Medulla oblongata (tissue), 1 donor: ENCODE results near the gene DSG4.

Experiments
- DNase-seq: peaks from one replicate; pipeline ENCODE4 v3.0.0-alpha.2; 2015; ENCODE audit errors: extremely low spot score

DSG4 gene

DNA sequence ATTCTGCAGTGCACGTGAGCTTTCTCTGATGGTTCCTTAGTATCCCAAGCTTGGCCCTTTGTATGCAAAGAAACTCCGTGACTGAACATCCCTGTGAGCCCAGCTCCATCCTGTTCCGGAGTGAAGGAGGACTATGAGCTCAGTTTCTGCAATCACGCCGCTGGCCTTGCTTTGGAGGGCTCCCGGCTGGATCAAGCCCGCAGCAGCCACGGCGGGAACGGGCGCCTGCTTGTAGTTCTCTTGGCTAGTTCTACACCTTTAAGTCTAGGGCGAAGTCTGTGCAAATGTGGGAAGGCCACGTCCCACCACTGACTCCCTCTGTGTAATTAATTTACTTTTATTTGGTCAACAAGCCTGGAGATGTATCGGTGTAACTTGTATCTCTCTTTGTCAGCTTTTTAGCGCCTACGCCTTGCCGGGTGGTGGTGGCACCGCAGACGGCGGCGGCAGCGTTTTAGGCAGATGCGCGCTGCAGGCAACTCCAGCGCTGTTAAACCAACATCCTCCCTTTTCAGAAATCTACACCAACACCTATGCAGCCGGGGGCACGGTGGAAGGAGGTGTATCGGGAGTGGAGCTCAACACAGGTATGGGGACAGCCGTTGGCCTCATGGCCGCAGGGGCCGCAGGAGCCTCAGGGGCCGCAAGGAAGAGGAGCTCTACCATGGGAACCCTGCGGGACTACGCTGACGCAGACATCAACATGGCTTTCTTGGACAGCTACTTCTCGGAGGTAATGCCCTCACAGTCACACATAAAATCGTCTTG, 34.3 kb downstream of the DSG4 start:
- no peak for DNase-seq

DNA sequence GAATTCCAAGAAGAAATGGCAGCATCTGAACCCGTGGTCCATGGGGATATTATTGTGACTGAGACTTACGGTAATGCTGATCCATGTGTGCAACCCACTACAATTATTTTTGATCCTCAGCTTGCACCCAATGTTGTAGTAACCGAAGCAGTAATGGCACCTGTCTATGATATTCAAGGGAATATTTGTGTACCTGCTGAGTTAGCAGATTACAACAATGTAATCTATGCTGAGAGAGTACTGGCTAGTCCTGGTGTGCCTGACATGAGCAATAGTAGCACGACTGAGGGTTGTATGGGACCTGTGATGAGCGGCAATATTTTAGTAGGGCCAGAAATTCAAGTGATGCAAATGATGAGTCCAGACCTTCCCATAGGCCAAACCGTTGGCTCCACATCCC, 36.6 kb downstream of the DSG4 start:
- DNase-seq: no peak

DNA sequence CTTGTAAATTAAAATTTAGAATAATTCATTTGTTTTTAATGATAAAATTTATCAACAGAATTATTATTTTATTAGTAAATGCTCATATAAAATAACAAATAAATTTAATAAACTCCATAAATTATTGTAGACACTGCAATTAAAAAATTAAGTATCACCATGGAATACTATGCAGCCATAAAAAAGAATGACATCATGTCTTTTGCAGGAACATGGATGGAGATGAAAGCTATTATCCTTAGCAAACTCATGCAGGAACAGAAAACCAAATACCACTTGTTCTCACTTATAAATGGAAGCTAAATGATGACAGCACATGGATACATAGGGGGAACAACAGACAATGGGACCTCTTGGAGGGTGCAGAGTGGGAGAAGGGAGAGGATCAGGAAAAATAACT, 41.3 kb downstream of the DSG4 start:
- no peak for DNase-seq

DNA sequence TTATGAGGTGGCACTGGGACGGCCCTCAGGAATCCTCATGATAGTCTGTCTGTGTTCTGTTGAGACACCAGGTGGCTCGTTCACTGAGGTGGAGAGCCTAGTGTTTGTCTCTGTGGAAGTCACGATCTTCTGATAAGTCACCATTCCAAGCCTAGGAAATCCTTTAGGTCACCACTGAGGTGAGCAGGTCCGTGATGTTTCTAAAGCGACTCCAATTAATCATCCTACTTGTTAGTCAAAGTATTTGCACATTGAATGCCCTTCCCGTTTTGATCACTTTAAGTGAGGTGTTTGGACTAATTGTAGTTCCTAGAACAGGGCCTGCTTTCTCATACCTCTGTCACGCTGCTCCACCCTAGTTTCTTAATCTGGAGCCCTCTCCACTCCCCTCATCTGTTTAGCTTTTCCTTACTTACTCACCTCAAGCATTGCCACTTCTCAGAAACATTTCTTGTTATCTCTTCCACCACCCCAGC, 42.9 kb downstream of the DSG4 start:
- no peak for DNase-seq

DNA sequence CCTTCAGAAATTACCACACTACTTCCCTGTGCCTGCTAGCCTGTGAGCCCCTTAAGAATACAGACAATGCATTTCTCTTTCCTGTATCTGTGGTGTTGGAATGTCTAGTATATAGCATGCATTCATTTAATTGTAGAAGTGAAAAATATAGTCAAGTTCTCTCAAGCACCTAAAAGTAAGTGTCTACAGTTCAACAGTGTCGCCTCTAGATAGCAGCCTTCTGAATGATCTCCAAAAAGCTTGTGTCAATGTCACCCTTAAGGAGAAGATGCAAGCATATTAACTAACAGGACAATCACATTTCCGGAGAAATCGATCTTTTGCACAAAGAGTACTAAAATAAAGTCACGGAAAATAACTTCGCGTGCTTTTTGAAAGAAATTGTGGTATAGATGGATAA, 43.5 kb downstream of the DSG4 start:
- DNase-seq: no peak

DNA sequence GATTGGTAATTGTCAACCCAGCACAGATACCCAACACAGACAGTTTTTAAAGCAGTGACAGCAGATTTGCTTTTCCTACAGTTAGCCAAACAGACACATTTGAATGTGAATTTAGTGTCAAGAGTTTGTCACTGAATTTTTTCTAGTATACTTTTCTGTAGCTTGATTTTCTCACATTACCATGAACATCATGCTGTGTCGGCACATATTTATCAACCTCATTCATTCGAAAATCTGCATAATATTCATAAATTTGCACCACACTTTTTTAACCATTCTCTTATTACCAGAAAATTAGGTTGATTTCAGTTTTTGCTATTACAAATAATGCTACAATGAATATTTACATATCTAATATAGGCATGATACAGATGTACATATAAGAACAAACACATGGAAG, 43.9 kb downstream of the DSG4 start:
- no peak for DNase-seq

DNA sequence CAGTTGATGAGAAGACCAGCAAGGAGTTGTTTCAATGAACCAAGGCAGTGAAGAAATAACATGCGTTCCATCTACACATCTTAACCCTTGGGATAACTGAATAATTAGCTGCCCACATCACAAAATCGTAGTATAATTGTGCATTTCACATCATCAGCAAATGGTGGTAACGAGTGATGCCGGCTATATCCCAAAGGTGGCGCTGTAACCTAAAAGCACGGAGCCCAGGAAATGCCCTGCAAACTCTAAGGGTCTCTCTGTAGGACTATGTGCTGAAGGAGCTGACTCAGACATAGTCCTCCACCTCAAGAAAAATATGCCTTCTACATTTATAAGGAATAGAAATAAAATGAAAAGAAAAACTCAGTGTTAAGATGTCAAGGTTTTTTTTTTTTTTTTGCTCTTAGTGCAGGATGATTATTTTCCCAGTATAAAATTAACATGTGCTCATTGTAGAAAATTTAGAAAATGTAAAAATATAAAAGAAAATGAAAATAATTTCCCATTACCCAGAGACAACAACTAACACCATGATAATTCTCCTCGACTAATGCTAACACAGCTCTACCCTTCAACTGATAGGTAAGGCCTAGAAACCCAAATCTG, 47.9 kb downstream of the DSG4 start:
- DNase-seq: no peak

DNA sequence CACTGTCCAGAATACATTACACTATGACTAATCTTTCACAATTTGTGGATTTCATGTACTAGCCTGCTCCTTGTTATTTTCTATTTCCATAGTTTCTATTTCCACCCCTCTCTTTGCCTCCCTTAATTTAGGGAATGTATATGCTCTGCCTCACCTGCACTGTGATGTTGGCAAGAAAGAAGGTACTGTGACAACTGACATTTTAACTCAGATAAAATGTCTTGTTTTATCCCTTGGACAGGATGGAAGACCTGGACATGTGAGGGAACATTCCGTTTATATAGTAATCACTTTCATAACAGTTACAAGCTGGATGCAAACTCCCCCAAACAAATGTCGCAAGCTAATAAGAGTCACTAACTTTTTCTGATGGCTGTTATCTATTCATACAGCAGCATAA, 49.4 kb downstream of the DSG4 start:
- no peak for DNase-seq

DNA sequence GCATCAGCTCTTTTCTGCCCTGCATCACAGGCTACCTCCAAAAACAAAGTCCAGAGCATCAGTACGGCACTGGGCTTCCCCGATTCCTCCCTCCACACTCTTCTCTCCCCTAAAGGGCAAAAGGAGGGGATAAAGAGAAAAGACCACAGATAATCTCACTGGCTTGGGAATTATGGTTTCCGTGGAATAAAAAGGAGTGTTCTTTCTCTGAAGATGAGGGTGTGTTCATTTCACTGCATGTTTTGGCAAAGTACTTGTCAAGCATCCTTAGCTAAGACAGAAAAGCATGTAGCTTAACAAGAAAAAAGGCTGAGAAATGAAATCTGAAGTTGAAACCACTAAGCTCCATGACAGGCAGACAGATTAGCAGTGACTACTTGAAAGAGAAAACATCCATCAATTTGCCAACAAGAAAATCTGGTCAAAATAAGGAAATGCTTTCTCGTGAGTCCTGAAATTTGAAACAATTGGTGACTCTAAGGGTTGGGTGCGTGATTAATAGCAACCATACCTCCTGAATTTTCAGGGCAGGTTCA, 50.4 kb downstream of the DSG4 start:
- no peak for DNase-seq

DNA sequence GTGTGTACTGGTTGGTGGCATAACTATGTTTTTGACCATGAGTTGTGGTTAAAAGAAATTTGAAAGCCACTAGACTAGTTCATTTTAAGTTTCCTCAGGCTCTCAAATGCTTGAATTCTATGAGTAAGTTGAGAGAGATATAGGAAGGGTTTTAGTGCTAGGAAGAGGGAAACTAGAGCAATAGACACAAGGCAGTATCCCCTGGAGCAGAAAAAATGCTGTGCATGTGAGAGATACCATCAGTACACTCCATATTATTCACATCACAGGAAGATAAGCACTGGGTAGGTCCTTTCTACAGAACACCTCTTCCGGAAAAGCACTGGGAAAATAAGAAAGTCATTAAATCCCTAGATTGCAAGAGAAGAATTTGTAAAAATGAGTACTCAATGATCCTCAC, 51.6 kb downstream of the DSG4 start:
- no peak for DNase-seq

DNA sequence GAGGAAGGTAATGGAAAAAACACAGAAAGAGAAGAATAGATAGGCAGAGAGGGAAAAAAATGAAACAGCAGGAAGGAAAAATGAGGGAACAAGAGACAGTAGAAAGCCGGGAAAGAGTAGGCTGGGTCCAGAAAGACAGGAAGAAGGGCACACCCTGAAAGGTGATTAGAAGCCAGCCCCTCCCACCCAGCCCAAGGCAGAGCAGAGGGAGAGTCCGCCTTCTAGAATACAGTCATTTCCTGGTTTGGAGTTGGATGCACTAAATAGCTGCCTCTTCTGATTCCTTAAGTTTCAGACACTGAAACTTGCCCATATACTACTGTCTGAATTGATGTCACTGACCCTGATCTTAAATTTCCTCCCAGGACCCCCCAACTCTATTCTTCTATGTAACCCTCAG, 53.0 kb downstream of the DSG4 start:
- DNase-seq: no peak

DNA sequence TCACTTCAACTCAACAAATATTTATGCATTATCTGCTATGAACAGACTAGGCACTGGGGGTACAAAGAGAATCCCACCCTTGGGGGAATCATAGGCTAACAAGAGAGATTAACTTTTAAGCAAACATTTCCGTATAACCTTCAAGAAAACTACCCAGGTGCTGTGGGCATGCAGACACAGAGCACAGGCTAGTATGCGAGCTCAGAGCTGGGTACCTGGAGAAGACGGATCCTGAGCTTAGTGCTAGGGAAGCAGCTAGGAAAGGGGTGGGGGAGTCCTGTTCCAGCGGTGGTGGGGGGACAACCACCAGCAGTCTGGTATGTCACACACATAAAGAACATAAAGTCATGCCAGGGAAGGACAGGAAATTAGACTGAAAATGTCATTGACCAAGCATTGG, 53.5 kb downstream of the DSG4 start:
- no peak for DNase-seq

DNA sequence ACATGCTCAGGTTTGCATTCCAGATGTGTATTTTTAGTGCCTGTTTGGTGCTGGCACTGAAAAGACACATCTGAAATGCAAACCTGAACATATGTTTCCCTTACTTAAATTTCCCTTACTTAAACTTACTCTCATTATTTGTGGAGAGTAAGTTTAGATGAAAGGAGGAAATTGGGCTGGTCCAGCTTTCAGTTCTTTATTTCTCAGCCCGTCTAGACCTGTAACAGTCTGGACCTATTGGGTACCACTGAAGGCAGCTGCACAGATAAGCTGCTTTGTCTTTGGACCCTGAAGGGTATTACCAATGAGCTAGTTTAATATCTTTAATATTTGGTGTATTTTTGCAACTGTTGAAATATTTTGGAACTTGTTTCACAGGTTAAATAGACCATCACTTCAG, 54.0 kb downstream of the DSG4 start:
- DNase-seq: no peak

DNA sequence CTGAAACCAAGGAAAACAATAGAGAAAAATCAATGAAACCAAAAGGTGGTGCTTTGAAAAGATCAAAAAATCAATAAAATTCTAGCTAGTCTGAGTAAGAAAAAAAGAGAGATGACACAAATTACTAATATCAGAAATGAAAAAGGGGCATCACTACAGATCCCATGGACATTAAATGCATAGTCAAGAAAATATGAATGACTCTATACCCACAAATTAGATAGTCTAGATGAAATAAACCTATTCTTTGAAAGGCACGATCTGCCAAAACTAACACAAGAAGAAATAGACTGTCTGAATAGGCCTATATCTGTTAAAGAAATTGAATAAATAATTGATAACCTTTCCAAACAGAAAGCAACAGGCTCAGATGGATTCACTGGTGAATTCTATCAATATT, 55.7 kb downstream of the DSG4 start:
- DNase-seq: no peak

DNA sequence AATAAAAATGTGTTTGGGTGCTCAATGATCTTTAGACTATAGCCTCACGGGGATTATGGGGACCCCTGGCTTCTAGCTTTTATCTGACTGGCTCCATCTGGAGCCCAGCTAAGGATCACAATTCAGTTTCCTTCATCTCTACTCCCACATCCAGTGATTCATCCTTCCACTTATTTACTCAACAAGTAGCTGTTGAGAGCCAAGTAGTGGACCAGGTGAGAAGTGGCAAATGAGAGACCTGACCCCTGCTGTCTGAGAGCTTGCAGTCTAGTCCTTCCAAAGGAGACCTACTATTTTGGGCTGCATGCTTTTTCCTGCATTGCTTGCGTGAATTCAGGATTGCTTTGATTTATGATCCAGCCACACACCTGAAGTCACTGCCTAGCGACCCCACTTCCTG, 60.2 kb downstream of the DSG4 start:
- DNase-seq: no peak

DNA sequence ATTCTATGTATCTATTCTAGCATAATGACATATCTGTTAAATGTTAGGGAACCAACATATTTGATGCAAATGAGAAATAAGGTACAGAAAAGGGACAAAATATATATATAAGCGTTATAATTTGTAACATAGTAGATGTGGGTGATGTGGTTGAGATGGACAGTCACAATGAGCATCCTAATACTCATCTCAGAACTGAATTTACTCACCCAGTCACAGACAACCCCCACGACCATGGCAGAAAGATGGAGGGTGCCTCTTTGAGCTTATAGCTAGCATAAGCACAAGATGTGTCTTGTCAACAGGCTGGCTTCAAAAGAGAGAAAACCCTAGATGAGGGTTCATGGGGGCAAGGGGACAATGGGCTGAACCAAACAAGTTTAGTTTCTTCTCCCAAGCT, 61.8 kb downstream of the DSG4 start:
- no peak for DNase-seq

DNA sequence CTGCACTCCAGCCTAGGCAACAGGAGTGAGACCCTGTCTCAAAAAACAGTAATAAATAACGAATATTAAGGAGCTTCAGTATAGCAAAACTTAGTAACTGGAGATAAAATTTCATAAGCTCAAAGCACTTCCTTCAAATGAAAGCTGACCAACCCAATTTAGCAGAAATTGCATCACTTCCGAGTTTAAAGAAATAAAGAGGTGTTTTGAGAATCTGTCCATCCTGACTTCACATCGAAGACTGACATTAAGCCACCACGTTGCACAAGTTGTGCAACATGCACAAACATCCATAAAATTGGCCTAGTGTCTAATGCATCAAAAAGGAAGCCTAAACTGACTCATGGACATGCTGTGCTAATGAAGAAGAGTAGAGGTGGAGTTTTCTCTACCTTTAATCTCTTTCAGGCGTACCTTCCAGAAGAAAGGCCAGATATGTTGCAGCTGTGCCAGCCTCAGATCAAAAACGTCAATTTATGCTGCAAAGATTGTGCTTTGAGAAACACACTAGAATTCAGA, 63.3 kb downstream of the DSG4 start:
- no peak for DNase-seq

DNA sequence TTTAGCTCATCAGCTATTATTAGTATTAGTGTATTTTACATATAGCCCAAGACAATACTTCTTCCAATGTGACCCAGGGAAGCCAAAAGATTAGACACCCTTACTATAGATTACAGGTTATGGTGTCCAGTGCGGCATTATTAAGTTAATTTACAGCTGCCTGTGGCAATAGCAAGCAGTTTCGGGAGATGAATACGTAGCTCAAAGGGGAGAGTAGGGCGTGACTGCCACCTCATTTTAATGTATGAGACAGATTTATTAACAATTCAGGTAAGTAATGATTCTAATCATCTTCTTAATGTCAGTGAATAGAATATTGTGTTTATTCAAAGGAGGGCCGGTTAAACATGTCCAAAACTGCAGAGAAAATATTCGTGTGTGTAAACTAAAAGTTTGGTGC, 64.2 kb downstream of the DSG4 start:
- DNase-seq: no peak

DNA sequence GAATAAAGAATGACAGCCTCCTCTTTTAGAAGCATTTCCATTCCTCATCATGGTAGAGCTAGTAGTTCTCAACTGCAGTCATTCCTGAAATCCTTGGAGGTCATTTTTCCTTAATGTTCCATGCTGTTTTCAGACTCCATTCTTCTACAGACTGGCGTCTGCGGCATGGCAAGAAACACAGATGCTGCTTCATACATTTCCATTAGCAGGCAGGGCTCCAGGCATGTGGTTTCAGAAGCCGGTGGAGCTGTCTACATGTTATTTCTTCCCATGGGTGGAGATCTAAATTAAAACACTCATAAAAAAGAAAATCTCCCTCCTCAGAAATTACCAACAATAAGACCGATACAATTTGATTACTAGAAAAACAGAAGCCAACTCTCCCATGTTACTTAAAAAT, 64.9 kb downstream of the DSG4 start:
- no peak for DNase-seq

DNA sequence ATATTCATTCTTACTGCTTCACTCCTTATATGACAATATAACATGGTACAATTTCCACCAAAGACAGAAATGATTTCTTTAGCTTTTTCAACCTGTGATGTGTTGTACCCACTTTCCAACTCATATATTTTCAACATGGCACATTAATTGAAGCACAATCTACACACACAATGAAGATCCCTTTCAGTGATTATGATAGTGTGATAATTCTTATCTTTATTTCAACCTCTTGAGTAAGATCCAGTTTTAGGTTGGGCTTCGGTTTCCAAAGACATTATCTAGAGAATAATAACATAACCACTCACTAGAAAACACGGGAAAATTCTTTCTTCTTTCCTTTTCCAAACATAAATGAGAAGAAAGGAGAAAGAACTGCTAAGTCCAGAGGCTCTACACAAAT, 67.6 kb downstream of the DSG4 start:
- no peak for DNase-seq

DNA sequence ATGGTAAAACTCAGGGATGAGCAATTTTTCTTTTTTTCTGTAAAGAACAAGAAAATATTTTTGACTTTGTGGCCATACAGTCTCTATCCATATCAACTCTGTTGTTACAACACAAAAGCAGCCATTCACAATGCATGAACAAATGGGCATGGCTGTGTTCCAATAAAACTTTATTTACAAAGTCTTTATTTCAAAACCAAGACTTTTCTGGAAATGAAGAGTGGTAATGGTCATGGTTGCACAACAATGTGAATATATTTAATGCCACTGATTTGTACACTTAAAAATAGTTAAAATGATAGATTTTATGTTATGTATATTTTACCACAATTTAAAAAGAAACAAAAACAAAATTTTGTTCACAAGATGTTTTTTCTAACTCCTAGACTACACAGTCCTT, 69.3 kb downstream of the DSG4 start:
- no peak for DNase-seq

DNA sequence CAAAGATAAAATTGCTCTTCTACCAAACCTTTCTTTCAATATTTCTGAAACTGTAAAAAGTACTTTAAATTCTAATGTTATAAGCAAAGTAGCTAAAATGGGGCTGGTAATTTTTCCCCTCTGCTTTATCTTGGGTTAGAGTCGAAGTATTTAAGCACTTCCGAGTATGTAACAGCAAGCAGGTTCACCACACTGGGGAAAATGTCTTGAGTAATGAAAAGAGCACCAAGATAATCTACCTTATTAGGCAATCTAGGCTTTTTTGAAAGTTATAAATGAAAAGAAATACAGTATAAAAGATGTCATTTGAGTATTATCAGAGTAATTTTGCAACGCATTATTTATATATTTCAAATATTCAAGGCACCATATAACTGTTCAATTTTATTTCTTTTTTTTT, 70.3 kb downstream of the DSG4 start:
- no peak for DNase-seq

DNA sequence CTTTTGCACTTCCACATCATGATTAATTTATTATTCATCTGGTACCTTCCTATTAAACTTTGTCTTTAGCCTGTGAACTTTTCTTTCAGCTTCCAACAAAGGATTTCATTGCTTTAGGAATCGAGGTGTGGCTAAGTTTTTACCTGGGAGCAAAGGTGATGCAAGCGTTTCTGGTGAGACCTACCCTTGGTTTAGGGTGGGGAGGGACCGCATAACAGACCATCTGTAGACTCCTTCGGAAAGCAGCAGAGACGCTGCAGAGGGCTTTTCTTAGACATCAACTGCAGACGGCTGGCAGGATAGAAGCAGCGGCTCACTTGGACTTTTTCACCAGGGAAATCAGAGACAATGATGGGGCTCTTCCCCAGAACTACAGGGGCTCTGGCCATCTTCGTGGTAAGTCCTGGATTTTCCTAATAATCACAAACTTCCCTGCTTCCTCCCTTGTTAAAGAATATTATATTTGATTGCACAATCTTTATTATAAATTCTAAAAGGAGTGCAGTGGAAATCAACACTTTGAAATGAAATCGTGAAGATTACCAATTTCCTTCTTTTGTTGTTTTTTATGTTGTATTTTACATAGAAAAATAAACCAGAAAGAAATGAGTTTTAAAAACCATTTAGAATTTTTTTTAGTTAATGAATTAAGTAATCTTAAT, 71.1 kb downstream of the DSG4 start, which contains the start of gene DSG3:
TSS of gene DSG3 (plus strand) at position 212 of the 662 bp plus-strand sequence. CDS start at position 349, 137 bp downstream.
- no peak for DNase-seq
